Gastroesophageal sphincter (tissue), 3 donors: Measurements from ENCODE around the gene AKAP3.

Experiments used
- POLR2A ChIP-seq, 2 donors: fragments of 450-650 bp; IDR thresholded peaks; one replicate each; pipeline ENCODE4 v1.6.1; 2017; ENCODE audit warnings: antibody characterized with exemption in 2 of 2, mild to moderate bottlenecking in 2 of 2, moderate library complexity in 1 of 2
- TF ChIP-seq, protein P1 (sequence below), 4 experiments: fragments of 200-600 bp in 2 of 4; fragments of 450-650 bp in 2 of 4; sonication (generic) in 1 of 4; IDR thresholded peaks; one replicate each; pipeline ENCODE4 v1.5.1; 2017 to 2019; ENCODE audit warnings: antibody characterized with exemption in 4 of 4, mild to moderate bottlenecking in 2 of 4, moderate library complexity in 2 of 4

- TF ChIP-seq, protein P1, sequence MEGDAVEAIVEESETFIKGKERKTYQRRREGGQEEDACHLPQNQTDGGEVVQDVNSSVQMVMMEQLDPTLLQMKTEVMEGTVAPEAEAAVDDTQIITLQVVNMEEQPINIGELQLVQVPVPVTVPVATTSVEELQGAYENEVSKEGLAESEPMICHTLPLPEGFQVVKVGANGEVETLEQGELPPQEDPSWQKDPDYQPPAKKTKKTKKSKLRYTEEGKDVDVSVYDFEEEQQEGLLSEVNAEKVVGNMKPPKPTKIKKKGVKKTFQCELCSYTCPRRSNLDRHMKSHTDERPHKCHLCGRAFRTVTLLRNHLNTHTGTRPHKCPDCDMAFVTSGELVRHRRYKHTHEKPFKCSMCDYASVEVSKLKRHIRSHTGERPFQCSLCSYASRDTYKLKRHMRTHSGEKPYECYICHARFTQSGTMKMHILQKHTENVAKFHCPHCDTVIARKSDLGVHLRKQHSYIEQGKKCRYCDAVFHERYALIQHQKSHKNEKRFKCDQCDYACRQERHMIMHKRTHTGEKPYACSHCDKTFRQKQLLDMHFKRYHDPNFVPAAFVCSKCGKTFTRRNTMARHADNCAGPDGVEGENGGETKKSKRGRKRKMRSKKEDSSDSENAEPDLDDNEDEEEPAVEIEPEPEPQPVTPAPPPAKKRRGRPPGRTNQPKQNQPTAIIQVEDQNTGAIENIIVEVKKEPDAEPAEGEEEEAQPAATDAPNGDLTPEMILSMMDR (IDR thresholded peaks at IDR 0.05) = no peak
- TF ChIP-seq POLR2A (IDR thresholded peaks at IDR 0.05) = no peak
Measured at GRCh38 chr12:4648104-4648500, 749 bp downstream of the AKAP3 start.
